AG10803 (cell line): ENCODE results near the gene TCF19.

Experiments
- DNase-seq: peaks from one replicate; pipeline ENCODE4 v3.0.0; 2010; ENCODE audit warnings: low read depth
- H3K4me3 ChIP-seq: 2 replicates; pipeline ENCODE4 v1.5.1; 2011; ENCODE audit warnings: mild to moderate bottlenecking, low read length, control low read depth
- TF ChIP-seq, protein P1 (sequence below): conservative IDR thresholded peaks from 2 replicates; pipeline ENCODE4 v1.5.1; 2011; ENCODE audit warnings: mild to moderate bottlenecking, low read length, control low read depth, inconsistent platforms

The TCF19 gene

DNA sequence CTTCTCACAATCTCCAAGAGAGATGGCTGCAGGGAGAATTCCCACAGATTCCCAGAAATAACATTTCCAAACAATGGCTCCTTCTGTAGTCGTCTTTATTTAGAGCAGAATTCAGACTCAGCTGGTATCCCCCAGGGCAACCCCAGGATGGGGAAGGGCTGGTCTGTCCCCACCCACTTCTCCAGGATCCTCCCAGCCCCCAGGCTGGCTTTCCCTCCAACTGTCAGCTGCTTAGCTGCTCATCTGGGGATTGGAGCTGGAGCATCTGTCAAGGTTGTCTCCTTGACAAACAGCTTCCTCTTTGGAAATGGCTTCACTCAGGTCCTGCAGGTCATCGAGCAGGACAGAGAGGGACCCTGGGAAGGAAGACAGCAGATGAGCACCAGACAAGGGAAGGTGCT, 16.0 kb upstream of the TCF19 start:
- TF ChIP-seq, protein P1, sequence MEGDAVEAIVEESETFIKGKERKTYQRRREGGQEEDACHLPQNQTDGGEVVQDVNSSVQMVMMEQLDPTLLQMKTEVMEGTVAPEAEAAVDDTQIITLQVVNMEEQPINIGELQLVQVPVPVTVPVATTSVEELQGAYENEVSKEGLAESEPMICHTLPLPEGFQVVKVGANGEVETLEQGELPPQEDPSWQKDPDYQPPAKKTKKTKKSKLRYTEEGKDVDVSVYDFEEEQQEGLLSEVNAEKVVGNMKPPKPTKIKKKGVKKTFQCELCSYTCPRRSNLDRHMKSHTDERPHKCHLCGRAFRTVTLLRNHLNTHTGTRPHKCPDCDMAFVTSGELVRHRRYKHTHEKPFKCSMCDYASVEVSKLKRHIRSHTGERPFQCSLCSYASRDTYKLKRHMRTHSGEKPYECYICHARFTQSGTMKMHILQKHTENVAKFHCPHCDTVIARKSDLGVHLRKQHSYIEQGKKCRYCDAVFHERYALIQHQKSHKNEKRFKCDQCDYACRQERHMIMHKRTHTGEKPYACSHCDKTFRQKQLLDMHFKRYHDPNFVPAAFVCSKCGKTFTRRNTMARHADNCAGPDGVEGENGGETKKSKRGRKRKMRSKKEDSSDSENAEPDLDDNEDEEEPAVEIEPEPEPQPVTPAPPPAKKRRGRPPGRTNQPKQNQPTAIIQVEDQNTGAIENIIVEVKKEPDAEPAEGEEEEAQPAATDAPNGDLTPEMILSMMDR, result no peak
- H3K4me3 ChIP-seq, result no peak overlapping the region

DNA sequence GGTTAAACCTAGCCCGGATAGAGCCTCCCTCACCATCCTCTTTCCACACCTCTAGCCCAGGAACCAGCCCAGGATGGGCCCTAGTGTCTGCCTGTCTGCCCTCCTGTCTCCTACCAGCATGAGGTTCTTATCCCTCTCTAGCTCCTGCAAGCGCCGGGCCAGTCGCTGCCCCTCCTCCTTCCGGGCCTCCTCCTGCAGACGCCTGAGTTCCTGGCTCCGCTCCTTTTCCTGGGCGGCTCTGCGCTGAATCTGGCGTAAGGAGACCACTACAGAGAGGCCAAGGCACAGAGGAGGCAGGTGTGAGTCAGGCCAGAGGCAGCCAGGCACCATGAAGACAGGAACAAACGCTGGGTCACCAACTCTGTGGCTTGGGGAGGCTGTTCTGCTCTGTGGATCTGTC, 15.2 kb upstream of the TCF19 start:
- DNase-seq, result peak; percentile 71
- TF ChIP-seq, protein P1, result no peak
- H3K4me3 ChIP-seq, result no peak overlapping the region

More for the DNA sequence above, 16.0 kb upstream of the TCF19 start:
- DNase-seq, result no peak

DNA sequence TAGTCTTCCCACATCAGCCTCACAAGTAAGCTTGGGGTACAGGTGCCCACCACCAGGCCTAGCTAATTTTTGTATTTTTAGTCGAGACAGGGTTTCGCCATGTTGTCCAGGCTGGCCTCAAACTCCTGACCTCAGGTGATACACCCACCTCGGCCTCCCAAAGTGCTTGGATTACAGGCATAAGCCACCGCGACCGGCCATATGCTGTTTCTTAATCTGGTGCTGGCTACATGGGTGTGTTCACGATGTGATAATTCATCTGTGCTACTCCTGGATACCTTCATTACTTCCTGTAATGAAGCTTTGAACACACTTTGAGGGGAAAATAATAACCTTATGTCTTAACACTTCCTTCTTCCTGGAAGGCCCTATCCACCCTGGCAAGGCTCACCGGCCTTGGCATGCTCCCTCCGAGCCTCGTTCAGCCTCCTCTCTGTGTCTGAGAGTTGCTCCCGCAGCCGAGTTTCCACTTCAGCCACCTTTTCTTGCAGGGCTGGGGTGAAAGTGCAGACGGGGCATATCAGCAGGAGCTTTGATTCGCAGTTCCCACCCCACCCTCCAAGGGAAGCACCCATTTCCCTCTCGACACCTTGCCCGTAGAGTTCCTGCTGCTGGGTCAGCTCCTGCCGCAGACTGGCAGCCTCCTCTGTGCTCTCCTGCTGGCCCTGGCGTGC, 14.0 kb upstream of the TCF19 start:
- DNase-seq, result no peak

DNA sequence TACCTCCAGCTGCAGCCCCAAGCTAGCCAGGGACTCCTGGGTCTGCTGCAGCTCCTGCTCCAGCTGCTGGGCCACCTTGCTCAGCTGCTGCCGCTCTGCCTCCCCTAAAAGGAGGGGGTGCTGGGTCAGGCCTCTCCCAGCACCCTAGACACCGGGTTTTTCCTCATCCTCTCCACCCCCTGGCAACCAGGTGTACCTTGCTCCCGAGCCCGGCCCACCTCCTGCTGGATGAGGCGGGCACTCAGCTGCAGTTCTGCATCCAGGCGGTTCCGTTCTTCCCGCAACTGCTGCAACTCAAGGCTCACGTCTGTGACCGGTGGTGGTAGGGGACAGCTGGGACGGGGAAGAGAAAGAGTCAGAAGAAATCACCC, 13.4 kb upstream of the TCF19 start:
- TF ChIP-seq, protein P1, result no peak
- H3K4me3 ChIP-seq, result no peak overlapping the region
- no peak for DNase-seq

More for the DNA sequence above, 14.0 kb upstream of the TCF19 start:
- TF ChIP-seq, protein P1, result no peak
- H3K4me3 ChIP-seq, result no peak overlapping the region

DNA sequence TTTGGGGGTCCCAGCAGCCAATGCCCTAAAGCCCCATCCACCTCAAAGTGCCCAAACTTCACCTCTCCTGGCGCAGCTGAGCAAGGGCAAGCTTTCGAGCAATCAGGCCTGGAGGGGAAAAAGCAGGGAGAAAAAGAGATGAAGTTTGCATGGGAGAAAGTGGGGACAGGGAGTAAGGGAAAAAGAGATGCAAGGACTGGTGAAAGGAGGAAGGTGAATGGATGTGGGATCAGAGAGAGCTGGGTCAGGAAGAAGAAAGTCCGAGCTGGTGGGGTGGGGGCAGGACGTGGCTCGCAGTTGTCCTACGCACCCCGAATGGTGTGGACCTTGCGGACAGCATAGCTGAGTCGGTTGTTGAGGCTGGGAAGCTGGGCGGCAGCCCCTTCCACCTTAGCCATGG, 13.0 kb upstream of the TCF19 start:
- TF ChIP-seq, protein P1, result no peak
- DNase-seq, result no peak
- H3K4me3 ChIP-seq, result no peak overlapping the region

DNA sequence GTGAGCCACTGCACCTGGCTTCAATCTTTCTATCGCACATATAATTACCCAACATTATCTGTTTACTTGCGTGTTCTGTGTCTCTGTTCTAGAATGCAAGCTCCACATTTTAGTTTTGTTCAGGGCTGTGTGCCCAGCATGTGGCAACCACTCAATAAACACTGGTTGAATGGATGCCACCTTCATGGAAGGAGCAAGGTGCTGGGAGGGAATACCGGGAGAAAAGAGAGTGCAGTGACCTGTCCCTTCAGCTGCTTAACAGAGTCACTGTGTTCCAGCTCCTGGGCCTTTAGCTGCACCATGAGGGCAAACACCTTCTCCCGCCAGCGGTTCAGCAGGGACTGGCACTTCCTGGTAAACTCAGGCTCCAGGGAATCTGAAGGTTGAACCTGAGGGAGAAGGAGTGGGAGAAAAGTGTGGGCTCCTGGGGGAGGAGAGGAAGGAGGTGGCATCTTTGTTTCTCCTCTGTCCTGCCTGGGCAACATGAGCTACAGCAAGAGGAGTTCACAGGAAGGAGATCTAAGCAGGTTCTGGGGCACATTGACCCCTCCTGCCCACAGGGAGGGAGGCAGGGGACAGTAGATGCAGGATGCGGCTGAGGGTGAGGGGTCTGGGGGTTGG, 8.5 kb upstream of the TCF19 start:
- no peak overlapping the region for H3K4me3 ChIP-seq
- no peak for DNase-seq
- TF ChIP-seq, protein P1, result no peak

DNA sequence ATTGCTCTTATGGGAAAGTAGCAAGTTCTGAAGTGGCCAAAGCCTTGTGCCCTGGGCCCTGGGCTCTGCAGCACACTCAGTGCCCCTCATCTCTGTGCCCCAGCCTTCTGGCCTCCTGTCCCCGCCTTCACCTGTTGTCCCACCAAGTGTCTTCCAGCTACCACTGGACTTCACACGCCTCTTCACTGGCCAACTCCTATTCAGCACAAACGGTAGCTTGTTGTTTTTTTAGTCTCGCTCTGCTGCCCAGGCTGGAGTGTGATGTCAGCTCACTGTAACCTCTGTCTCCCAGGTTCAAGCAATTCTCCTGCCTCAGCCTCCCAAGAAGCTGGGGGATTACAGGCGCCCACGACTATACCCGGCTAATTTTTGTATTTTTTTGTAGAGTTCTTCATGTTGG, 5.6 kb upstream of the TCF19 start:
- DNase-seq, result no peak
- TF ChIP-seq, protein P1, result no peak
- H3K4me3 ChIP-seq, result no peak overlapping the region
